ENCODE results near the gene VANGL1. TPM values are rescaled to one million over a fixed set of nuclear protein-coding genes. Genes with fewer than 3 reads are reported as not detected.

Gene VANGL1
- total RNA-seq, 1 experiment from 2014 or later: 13.6 TPM

DNA sequence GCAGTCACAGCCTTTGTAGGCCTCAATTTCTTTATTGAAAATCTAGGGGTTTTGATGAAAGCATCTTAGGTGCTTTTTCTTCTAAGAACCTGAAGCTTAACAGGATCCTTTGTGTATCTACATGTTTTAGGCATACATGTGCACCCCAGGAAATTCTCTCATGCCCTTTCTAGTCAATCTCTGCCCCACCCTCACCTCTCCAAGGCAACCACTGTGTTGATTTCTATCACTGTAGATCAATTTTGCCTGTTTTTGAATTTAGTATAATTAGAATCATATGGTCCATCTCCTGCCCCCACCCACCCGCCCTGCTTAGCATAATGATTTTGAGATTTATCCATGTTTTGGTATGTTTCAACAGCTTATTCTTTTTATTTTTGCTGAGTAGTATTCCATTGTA is 19.4 kb downstream of the VANGL1 start:
- TF ChIP-seq, protein P1, sequence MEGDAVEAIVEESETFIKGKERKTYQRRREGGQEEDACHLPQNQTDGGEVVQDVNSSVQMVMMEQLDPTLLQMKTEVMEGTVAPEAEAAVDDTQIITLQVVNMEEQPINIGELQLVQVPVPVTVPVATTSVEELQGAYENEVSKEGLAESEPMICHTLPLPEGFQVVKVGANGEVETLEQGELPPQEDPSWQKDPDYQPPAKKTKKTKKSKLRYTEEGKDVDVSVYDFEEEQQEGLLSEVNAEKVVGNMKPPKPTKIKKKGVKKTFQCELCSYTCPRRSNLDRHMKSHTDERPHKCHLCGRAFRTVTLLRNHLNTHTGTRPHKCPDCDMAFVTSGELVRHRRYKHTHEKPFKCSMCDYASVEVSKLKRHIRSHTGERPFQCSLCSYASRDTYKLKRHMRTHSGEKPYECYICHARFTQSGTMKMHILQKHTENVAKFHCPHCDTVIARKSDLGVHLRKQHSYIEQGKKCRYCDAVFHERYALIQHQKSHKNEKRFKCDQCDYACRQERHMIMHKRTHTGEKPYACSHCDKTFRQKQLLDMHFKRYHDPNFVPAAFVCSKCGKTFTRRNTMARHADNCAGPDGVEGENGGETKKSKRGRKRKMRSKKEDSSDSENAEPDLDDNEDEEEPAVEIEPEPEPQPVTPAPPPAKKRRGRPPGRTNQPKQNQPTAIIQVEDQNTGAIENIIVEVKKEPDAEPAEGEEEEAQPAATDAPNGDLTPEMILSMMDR (conservative IDR thresholded peaks at IDR 0.05): no peak
- Histone ChIP-seq H2BK20ac (ENCODE audit: low read depth, low read length, poor library complexity, severe bottlenecking) (no peak overlapping the region), H3K18ac (ENCODE audit: insufficient read length, low read depth, low read length) (no peak overlapping the region), H3K4me1 (ENCODE audit: insufficient read depth, low read length) (peaks cover 8% of the 10 kb centered on the region; the same call in 1 of the 2 replicates), H4K5ac (ENCODE audit: insufficient read length, low read depth, low read length) (no peak overlapping the region), H4K8ac (replicated peaks; ENCODE audit: insufficient read length, low read depth, low read length) (no peak overlapping the region), H3K23me2 (ENCODE audit: insufficient read length, low read depth, low read length, poor library complexity, severe bottlenecking) (no peaks in the 10 kb centered on the region), H3K23ac (ENCODE audit: insufficient read length, low read depth, low read length) (no peak overlapping the region), H2AK5ac (ENCODE audit: insufficient read length, low read length) (no peak overlapping the region), H2BK5ac (ENCODE audit: insufficient read length, low read length) (no peak overlapping the region), H3K56ac (ENCODE audit: insufficient read length, low read depth, low read length) (no peak overlapping the region), H2BK12ac (ENCODE audit: insufficient read length, low read depth, low read length) (no peak overlapping the region), H3K9me3 (ENCODE audit: control insufficient read depth, low read depth, low read length) (no peaks in the 10 kb centered on the region), H3K9ac (ENCODE audit: extremely low read depth, insufficient read length, low read length) (no peak overlapping the region), H3K4me2 (ENCODE audit: insufficient read depth, insufficient read length, low read length) (no peak overlapping the region), H3K79me2 (ENCODE audit: insufficient read depth, low read length) (no peaks in the 10 kb centered on the region), H2BK120ac (ENCODE audit: low read depth, low read length, poor library complexity, severe bottlenecking) (no peak overlapping the region), H3K27ac (ENCODE audit: insufficient read length, low read depth, low read length) (no peak overlapping the region), H3K4ac (ENCODE audit: low read depth, low read length) (no peak overlapping the region), H3K27me3 (ENCODE audit: insufficient read depth, low read length) (no peaks in the 10 kb centered on the region), H3T11ph (ENCODE audit: low read length) (no peak overlapping the region), H3K79me1 (ENCODE audit: insufficient read depth, low read depth, low read length, poor library complexity, severe bottlenecking) (no peaks in the 10 kb centered on the region), H4K20me1 (ENCODE audit: control insufficient read depth, insufficient read depth, insufficient read length) (no peaks in the 10 kb centered on the region), H3K14ac (ENCODE audit: insufficient read depth, low read length) (no peak overlapping the region), H2AFZ (ENCODE audit: low read length) (no peak overlapping the region), H4K91ac (ENCODE audit: insufficient read length, low read depth, low read length) (no peak overlapping the region), H2BK15ac (ENCODE audit: low read depth, low read length) (no peak overlapping the region)
- no peaks in the 10 kb centered on the region for H3K27me3 Mint-ChIP-seq (ENCODE audit: low read depth)
- H3K27ac Mint-ChIP-seq: peak overlapping the region in 1 of 3 experiments; percentile 70; a peak in 1 of 7 replicates
- peaks cover 15 to 53% (median 28%) of the 10 kb centered on the region in 3 experiments for H3K36me3 Mint-ChIP-seq (ENCODE audit: insufficient read depth in 1 of 3, low read depth in 3 of 3)
- H3K4me1 Mint-ChIP-seq: peaks cover 14 to 22% of the 10 kb centered on the region in 2 experiments
- no peaks in the 10 kb centered on the region for H3K9me3 Mint-ChIP-seq
- no CpG with 5 or more reads among the region's 1 CpG for WGBS (ENCODE audit: extremely low coverage, insufficient read length, low lambda C conversion rate)
- H3K4me3 Mint-ChIP-seq: no peak overlapping the region
- no peak for DNase-seq

Data from H9 (cell line).